ENCODE results near the gene DNMT3A. TPM values are rescaled to one million over a fixed set of nuclear protein-coding genes. Genes with fewer than 3 reads are reported as not detected.

The DNMT3A gene
- total RNA-seq, 1 donor from 2014 or later, result 49.9 TPM

DNA sequence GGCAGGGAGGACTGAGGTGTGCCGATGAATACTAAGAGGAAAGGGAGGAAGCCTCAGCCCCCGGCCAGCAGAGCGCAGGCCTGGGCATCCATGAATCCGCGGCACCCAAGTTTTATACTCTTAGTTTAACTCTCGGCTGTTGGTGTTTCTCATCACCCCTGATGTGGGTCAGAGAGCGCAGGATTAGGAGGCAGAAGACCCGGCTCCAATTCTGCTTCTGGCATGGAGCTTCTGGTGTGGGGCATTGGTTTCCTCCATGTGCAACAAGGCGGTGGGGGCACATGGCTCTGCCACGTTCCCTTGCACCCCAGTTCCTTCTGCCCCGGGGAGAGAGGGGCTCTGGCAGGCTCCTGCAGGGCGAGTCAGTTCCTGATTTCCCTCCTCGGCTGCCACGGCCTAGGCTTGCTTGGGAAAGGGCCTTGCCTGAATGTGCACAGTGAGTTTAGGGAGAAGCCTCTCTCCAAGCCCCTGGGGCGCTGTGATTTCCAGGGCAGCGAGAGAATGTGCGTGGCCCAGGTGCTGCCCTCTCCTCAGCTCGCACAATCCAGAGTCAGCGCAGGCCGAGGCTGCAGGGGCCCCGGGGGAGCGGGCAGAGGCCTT is 36.2 kb upstream of the DNMT3A start:
- no peaks in the 10 kb centered on the region for H3K9me3 Mint-ChIP-seq
- H3K27me3 Mint-ChIP-seq, result no peaks in the 10 kb centered on the region
- intact Hi-C loops (cut with micrococcal nuclease), result loop anchor here (1.0 to 2.0 kb wide), 9 partner anchors 10 to 144 kb away; no protein-coding TSS in a partner anchor
- ATAC-seq (ENCODE audit: low read depth) (no peak), DNase-seq (peak; percentile 17)
- ChIA-PET POLR2A (interaction anchor here (0.6 to 8.0 kb wide), 11 partner anchors 9 to 110 kb away, joined by 3 to 131 read pairs (median 5); no protein-coding TSS in a partner anchor), CTCF (interaction anchor here (0.7 to 6.9 kb wide), 6 partner anchors 16 to 212 kb away, joined by 3 to 56 read pairs (median 8); no protein-coding TSS in a partner anchor)
- no peaks in the 10 kb centered on the region for H3K36me3 Mint-ChIP-seq (ENCODE audit: low read depth)
- H3K4me3 Mint-ChIP-seq, result no peak overlapping the region
- peak overlapping the region; percentile 90 for H3K27ac Mint-ChIP-seq
- H3K4me1 Mint-ChIP-seq, result peaks cover 35% of the 10 kb centered on the region
- TF ChIP-seq, protein P1, sequence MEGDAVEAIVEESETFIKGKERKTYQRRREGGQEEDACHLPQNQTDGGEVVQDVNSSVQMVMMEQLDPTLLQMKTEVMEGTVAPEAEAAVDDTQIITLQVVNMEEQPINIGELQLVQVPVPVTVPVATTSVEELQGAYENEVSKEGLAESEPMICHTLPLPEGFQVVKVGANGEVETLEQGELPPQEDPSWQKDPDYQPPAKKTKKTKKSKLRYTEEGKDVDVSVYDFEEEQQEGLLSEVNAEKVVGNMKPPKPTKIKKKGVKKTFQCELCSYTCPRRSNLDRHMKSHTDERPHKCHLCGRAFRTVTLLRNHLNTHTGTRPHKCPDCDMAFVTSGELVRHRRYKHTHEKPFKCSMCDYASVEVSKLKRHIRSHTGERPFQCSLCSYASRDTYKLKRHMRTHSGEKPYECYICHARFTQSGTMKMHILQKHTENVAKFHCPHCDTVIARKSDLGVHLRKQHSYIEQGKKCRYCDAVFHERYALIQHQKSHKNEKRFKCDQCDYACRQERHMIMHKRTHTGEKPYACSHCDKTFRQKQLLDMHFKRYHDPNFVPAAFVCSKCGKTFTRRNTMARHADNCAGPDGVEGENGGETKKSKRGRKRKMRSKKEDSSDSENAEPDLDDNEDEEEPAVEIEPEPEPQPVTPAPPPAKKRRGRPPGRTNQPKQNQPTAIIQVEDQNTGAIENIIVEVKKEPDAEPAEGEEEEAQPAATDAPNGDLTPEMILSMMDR (IDR thresholded peaks at IDR 0.05), result no peak

DNA sequence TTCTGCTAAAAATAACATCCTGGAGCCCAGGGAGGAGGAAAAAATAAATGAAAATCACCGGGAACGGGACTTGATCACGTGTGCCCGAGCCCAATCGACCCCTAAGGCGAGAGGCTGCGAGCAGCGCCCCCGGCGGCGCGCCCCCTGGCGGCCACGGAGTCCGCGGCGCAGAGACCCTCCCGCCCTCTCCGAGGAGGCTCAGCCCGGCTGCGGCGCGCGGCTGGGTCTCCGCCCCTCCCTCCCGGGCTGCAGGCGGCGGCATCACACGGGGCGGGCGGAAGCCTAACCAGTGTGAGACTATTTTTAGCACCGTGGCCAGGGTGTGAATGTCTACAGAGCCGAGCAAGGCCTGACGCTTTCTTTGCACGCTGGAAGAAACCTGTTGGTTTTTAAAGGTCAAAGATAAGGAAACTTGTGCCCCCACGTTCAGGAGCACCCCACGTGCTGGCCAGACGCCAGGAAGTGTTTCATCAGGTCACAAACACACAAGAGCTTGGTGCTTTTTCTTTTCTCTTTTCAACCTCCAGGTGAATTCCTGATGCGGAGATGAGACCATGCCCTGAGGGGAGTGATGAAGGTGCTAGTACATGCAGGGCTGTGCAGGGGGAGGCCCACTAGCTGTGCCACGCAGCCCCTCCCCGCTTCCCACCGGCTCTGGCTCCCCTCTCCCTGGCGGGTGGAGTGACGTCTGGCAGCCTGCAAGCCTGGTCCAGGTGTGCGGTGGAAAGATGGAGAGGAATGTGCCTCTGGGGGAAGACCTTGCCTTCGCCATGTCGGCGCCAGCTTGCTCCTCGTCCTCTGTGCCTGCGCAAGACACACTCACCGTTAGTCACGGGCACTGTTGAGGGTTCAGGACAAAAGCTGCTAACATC is 35.3 kb upstream of the DNMT3A start:
- no peaks in the 10 kb centered on the region for H3K9me3 Mint-ChIP-seq
- ChIA-PET CTCF (interaction anchor here (0.7 to 6.9 kb wide), 18 partner anchors 9 to 231 kb away, joined by 3 to 56 read pairs (median 4); partner anchors contain the start of gene DNMT3A), POLR2A (interaction anchor here (0.6 to 8.0 kb wide), 20 partner anchors 10 to 657 kb away, joined by 3 to 131 read pairs (median 3); partner anchors contain the start of genes DNMT3A and RAB10)
- TF ChIP-seq, protein P1 (IDR thresholded peaks at IDR 0.05), result no peak
- H3K27me3 Mint-ChIP-seq, result no peaks in the 10 kb centered on the region
- peaks cover 35% of the 10 kb centered on the region for H3K4me1 Mint-ChIP-seq
- peak overlapping the region; percentile 73 for H3K4me3 Mint-ChIP-seq
- DNase-seq, result peak; percentile 90
- intact Hi-C loops (cut with micrococcal nuclease), result loop anchor here (1.0 to 2.0 kb wide), 13 partner anchors 11 to 211 kb away; no protein-coding TSS in a partner anchor
- H3K36me3 Mint-ChIP-seq (ENCODE audit: low read depth), result no peaks in the 10 kb centered on the region
- H3K27ac Mint-ChIP-seq, result peak overlapping the region; percentile 90
- ATAC-seq (ENCODE audit: low read depth), result peak; percentile 98

DNA sequence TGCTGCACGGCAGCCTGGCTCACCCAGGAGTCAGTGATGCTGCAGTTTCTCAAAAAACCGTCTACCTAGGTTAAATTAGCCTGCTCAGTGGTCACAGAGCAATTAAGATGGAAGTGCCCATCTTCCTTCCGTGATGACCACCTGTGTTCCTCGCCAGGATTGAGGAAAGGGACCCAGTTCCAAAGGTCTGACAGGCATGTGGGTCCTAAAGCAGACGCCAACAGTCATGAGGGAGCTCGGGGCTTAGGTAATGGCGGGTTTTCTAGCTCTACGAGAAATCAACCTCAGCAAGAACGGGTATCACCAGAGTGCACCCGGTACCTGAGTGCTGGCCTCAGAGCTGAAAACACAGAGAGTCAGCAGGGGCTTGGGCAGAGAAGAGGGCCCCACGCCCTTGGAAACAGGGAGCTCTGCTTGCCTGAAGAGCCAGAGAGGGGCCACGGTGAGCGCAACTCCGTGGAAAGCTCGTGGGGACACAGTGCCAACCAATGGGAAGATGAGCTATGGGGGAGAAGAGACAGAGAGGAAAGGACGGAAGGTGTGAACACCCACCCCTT is 34.3 kb upstream of the DNMT3A start:
- TF ChIP-seq, protein P1 (IDR thresholded peaks at IDR 0.05), result no peak
- no peaks in the 10 kb centered on the region for H3K9me3 Mint-ChIP-seq
- peak overlapping the region; percentile 70 for H3K27ac Mint-ChIP-seq
- H3K36me3 Mint-ChIP-seq (ENCODE audit: low read depth), result peaks cover 3% of the 10 kb centered on the region
- no peaks in the 10 kb centered on the region for H3K27me3 Mint-ChIP-seq
- H3K4me3 Mint-ChIP-seq, result peak overlapping the region; percentile 50
- peaks cover 35% of the 10 kb centered on the region for H3K4me1 Mint-ChIP-seq
- no peak for ATAC-seq (ENCODE audit: low read depth)
- POLR2A ChIA-PET, result interaction anchor here (1.1 to 8.0 kb wide), 10 partner anchors 11 to 122 kb away, joined by 3 to 131 read pairs (median 10); partner anchors contain the start of gene DNMT3A
- DNase-seq, result no peak
- intact Hi-C loops (cut with micrococcal nuclease), result loop anchor here (1.0 to 2.0 kb wide), 7 partner anchors 14 to 210 kb away; no protein-coding TSS in a partner anchor
- CTCF ChIA-PET, result interaction anchor here (0.7 to 6.9 kb wide), 21 partner anchors 10 to 232 kb away, joined by 3 to 56 read pairs (median 4); partner anchors contain the start of gene DNMT3A

DNA sequence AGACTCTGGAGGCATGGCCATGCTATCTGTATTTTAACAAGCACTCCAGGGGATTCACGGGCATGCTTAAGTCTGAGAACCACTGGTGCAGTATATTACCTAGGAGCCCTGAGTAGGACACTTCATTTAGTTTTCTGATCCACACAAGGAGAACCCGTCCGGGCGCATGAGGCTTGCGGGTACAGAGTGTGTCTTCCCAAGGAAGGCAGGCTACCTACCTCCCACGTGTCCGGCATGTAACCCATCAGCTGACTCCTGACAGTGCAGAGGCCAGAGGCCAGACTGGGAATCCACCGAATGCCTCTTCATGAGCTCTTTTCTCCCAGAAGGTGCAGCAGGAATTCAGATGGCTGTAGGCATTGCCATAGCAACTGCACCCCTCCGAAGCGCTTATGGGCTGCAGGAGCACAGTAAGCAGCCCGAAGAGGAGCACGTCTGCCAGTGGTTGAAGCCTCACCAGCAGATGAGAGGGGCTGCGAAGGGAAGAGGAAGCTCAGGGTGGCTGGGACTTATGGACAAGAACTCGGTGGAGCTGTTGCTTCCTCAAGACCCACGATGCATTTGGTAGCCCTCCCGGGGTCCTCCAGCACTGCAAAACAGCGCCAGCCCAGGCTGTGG is 33.8 kb upstream of the DNMT3A start:
- intact Hi-C loops (cut with micrococcal nuclease), result no loop called here
- POLR2A ChIA-PET, result interaction anchor here (0.6 to 8.0 kb wide), 8 partner anchors 12 to 50 kb away, joined by 3 to 131 read pairs (median 14); partner anchors contain the start of gene DNMT3A
- Mint-ChIP-seq H3K27me3 (no peaks in the 10 kb centered on the region), H3K9me3 (no peaks in the 10 kb centered on the region), H3K4me1 (peaks cover 35% of the 10 kb centered on the region), H3K36me3 (ENCODE audit: low read depth) (peaks cover 6% of the 10 kb centered on the region), H3K27ac (peak overlapping the region; percentile 70), H3K4me3 (no peak overlapping the region)
- DNase-seq (peak; percentile 12), ATAC-seq (ENCODE audit: low read depth) (no peak)
- CTCF ChIA-PET, result interaction anchor here (0.7 to 6.9 kb wide), 17 partner anchors 10 to 210 kb away, joined by 3 to 56 read pairs (median 6); partner anchors contain the start of gene DNMT3A
- TF ChIP-seq, protein P1 (IDR thresholded peaks at IDR 0.05), result no peak

Data from activated B cell treated with CpG ODN at 0.5 μM for 24 hours (primary cell).